C4-2B (cell line): ENCODE measurements around the gene ANXA2R.

Experiments
- ZFX ChIP-seq: fragments of 450-650 bp; IDR thresholded peaks from 2 replicates; pipeline ENCODE4 v1.6.1; 2017
- TF ChIP-seq, protein P1 (sequence below): fragments of 450-650 bp; conservative IDR thresholded peaks from 2 replicates; pipeline ENCODE4 v1.5.1; 2017; ENCODE audit warnings: mild to moderate bottlenecking

DNA sequence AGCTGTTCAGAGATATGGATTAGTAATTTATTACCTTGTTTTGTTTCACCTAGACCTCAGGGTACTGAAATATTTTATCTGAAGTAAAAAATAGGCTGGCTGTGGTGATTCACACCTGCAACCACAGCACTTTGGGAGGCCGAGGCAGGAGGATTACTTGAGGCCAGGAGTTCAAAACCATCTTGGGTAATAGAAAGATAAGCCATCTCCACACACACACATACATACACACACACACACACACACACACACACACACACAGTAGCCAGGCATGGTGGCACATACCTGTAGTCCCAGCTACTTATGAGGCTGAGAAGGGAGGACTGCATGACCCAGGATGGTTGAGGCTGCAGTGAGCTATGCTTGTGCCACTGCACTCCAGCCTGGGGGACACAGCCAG is 3.7 kb downstream of the ANXA2R start:
- TF ChIP-seq, protein P1, sequence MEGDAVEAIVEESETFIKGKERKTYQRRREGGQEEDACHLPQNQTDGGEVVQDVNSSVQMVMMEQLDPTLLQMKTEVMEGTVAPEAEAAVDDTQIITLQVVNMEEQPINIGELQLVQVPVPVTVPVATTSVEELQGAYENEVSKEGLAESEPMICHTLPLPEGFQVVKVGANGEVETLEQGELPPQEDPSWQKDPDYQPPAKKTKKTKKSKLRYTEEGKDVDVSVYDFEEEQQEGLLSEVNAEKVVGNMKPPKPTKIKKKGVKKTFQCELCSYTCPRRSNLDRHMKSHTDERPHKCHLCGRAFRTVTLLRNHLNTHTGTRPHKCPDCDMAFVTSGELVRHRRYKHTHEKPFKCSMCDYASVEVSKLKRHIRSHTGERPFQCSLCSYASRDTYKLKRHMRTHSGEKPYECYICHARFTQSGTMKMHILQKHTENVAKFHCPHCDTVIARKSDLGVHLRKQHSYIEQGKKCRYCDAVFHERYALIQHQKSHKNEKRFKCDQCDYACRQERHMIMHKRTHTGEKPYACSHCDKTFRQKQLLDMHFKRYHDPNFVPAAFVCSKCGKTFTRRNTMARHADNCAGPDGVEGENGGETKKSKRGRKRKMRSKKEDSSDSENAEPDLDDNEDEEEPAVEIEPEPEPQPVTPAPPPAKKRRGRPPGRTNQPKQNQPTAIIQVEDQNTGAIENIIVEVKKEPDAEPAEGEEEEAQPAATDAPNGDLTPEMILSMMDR, result no peak
- no peak for TF ChIP-seq ZFX
